ENCODE data around the gene FTO. TPM values are rescaled to one million over a fixed set of nuclear protein-coding genes. Genes with fewer than 3 reads are reported as not detected.

Gene FTO
- total RNA-seq, 1 donor from 2014 or later = 75.6 TPM

GRCh38 chr16:54000361-54000760 is 296.4 kb downstream of the FTO start:
- H3K9me3 ChIP-seq = no peaks in the 10 kb centered on the region
- TF ChIP-seq CTCF (IDR thresholded peaks at IDR 0.05) = no peak
- no peak overlapping the region for H3K27ac ChIP-seq
- DNase-seq (no peak), ATAC-seq (no peak)
- H3K27me3 ChIP-seq = no peaks in the 10 kb centered on the region
- H3K4me1 ChIP-seq = no peaks in the 10 kb centered on the region
- no peaks in the 10 kb centered on the region for H3K36me3 ChIP-seq
- H3K4me3 ChIP-seq = no peak overlapping the region
- intact Hi-C loops (cut with DNase I) = no loop called here

GRCh38 chr16:54006693-54007092 is 302.7 kb downstream of the FTO start:
- ATAC-seq (no peak), DNase-seq (no peak)
- no peaks in the 10 kb centered on the region for H3K27me3 ChIP-seq
- H3K36me3 ChIP-seq = no peaks in the 10 kb centered on the region
- intact Hi-C loops (cut with DNase I) = no loop called here
- H3K9me3 ChIP-seq = no peaks in the 10 kb centered on the region
- H3K27ac ChIP-seq = no peak overlapping the region
- no peak overlapping the region for H3K4me3 ChIP-seq
- no peak for TF ChIP-seq CTCF (IDR thresholded peaks at IDR 0.05)
- no peaks in the 10 kb centered on the region for H3K4me1 ChIP-seq

- intact Hi-C loops (cut with DNase I) = no loop called here
- no peaks in the 10 kb centered on the region for H3K4me1 ChIP-seq
- no peak overlapping the region for H3K4me3 ChIP-seq
- DNase-seq (no peak), ATAC-seq (no peak)
- TF ChIP-seq CTCF (IDR thresholded peaks at IDR 0.05) = no peak
- H3K27me3 ChIP-seq = no peaks in the 10 kb centered on the region
- H3K36me3 ChIP-seq = no peaks in the 10 kb centered on the region
- H3K27ac ChIP-seq = no peak overlapping the region
- H3K9me3 ChIP-seq = no peaks in the 10 kb centered on the region
Observed at GRCh38 chr16:54007504-54007903, 303.5 kb downstream of the FTO start.

GRCh38 chr16:54009464-54010176 is 305.7 kb downstream of the FTO start:
- no peaks in the 10 kb centered on the region for H3K27me3 ChIP-seq
- H3K27ac ChIP-seq = no peak overlapping the region
- DNase-seq (no peak), ATAC-seq (no peak)
- no peaks in the 10 kb centered on the region for H3K36me3 ChIP-seq
- intact Hi-C loops (cut with DNase I) = no loop called here
- no peak overlapping the region for H3K4me3 ChIP-seq
- no peak for TF ChIP-seq CTCF (IDR thresholded peaks at IDR 0.05)
- H3K4me1 ChIP-seq = no peaks in the 10 kb centered on the region
- H3K9me3 ChIP-seq = no peaks in the 10 kb centered on the region

GRCh38 chr16:54015147-54015546 is 311.2 kb downstream of the FTO start:
- Histone ChIP-seq H3K4me1 (no peaks in the 10 kb centered on the region), H3K9me3 (no peaks in the 10 kb centered on the region), H3K36me3 (no peaks in the 10 kb centered on the region), H3K27me3 (no peaks in the 10 kb centered on the region), H3K27ac (no peak overlapping the region), H3K4me3 (no peak overlapping the region)
- intact Hi-C loops (cut with DNase I) = no loop called here
- no peak for DNase-seq
- ATAC-seq = peak; percentile 27
- no peak for TF ChIP-seq CTCF (IDR thresholded peaks at IDR 0.05)

GRCh38 chr16:54022362-54022761 is 318.4 kb downstream of the FTO start:
- DNase-seq = no peak
- H3K4me3 ChIP-seq = no peak overlapping the region
- no peaks in the 10 kb centered on the region for H3K4me1 ChIP-seq
- intact Hi-C loops (cut with DNase I) = no loop called here
- no peak for TF ChIP-seq CTCF (IDR thresholded peaks at IDR 0.05)
- no peaks in the 10 kb centered on the region for H3K36me3 ChIP-seq
- no peaks in the 10 kb centered on the region for H3K27me3 ChIP-seq
- H3K9me3 ChIP-seq = no peaks in the 10 kb centered on the region
- H3K27ac ChIP-seq = no peak overlapping the region
- no peak for ATAC-seq

All from upper lobe of right lung (tissue), 1 donor.